GM12878 (cell line): ENCODE results near the gene SAMD7.

Source experiments
- CREB1 ChIP-seq: IDR thresholded peaks from 2 replicates; pipeline ENCODE4 v1.6.1; 2012; ENCODE audit warnings: low read depth, mild to moderate bottlenecking, inconsistent platforms
- CTCF ChIP-seq, 3 experiments: IDR thresholded peaks in 2 of 3; conservative IDR thresholded peaks in 1 of 3; 2 replicates each; pipeline ENCODE4 v1.5.1; 2011; ENCODE audit warnings: low read depth in 3 of 3, low read length in 3 of 3, mild to moderate bottlenecking in 3 of 3, control low read depth in 2 of 3, moderate library complexity in 2 of 3, inconsistent platforms in 1 of 3, mixed read lengths in 1 of 3; ENCODE audit not compliant: control insufficient read depth in 2 of 3, insufficient read depth in 1 of 3; ENCODE audit errors: extremely low read depth in 1 of 3
- EP300 ChIP-seq, 2 experiments: fragments of 150-350 bp in 1 of 2; IDR thresholded peaks; 2 replicates each; pipeline ENCODE4 v1.6.1; 2011 to 2012; ENCODE audit warnings: low read depth in 2 of 2, low read length in 2 of 2, borderline replicate concordance in 1 of 2, improper control_type of control experiment in 1 of 2, inconsistent platforms in 1 of 2; ENCODE audit not compliant: control insufficient read depth in 1 of 2
- HCFC1 ChIP-seq: fragments of 150-350 bp; IDR thresholded peaks from 2 replicates; pipeline ENCODE4 v1.6.1; 2014; ENCODE audit warnings: low read length
- HDGF ChIP-seq: fragments of 450-650 bp; IDR thresholded peaks from 2 replicates; pipeline ENCODE4 v1.6.1; 2016; ENCODE audit warnings: antibody characterized with exemption
- MEF2A ChIP-seq: IDR thresholded peaks from 2 replicates; pipeline ENCODE4 v1.6.1; 2011; ENCODE audit warnings: low read depth, mild to moderate bottlenecking, low read length, moderate library complexity; ENCODE audit not compliant: insufficient read depth
- POLR2AphosphoS5 ChIP-seq: IDR thresholded peaks from 2 replicates; pipeline ENCODE4 v1.6.1; 2011; ENCODE audit warnings: mild to moderate bottlenecking, low read length, inconsistent platforms
- RAD21 ChIP-seq: IDR thresholded peaks from 2 replicates; pipeline ENCODE4 v1.6.1; 2011; ENCODE audit warnings: mild to moderate bottlenecking, low read depth, low read length, moderate library complexity; ENCODE audit not compliant: insufficient read depth
- RAD51 ChIP-seq: fragments of 450-650 bp; IDR thresholded peaks from 2 replicates; pipeline ENCODE4 v1.6.1; 2016; ENCODE audit warnings: moderate library complexity, mild to moderate bottlenecking, inconsistent platforms
- SMAD1 ChIP-seq: fragments of 450-650 bp; IDR thresholded peaks from 2 replicates; pipeline ENCODE4 v1.6.1; 2018; ENCODE audit warnings: mild to moderate bottlenecking, low read depth; ENCODE audit not compliant: partially characterized antibody
- TCF12 ChIP-seq: IDR thresholded peaks from 2 replicates; pipeline ENCODE4 v1.6.1; 2011; ENCODE audit warnings: low read depth, mild to moderate bottlenecking, low read length
- YY1 ChIP-seq: IDR thresholded peaks from 2 replicates; pipeline ENCODE4 v1.6.1; 2011; ENCODE audit warnings: low read depth, mild to moderate bottlenecking, low read length
- ZZZ3 ChIP-seq: IDR thresholded peaks from 2 replicates; pipeline ENCODE4 v1.6.1; 2011; ENCODE audit warnings: low read depth; ENCODE audit not compliant: control insufficient read depth, insufficient read length

- no peak for TF ChIP-seq CTCF (IDR thresholded peaks at IDR 0.05 in 2 of 3, conservative IDR thresholded peaks at IDR 0.05 in 1 of 3; ENCODE audit: control insufficient read depth in 2 of 3, extremely low read depth in 1 of 3, insufficient read depth in 1 of 3, low read depth in 3 of 3, low read length in 3 of 3)
- TF ChIP-seq HCFC1 = no peak
- peak; percentile 96 for TF ChIP-seq MEF2A
- peak; percentile 81 to 95 for TF ChIP-seq EP300 (IDR thresholded peaks at IDR 0.05; ENCODE audit: borderline replicate concordance in 1 of 2, control insufficient read depth in 1 of 2, low read depth in 2 of 2, low read length in 2 of 2)
- no peak for TF ChIP-seq YY1
- no peak for TF ChIP-seq RAD21
- TF ChIP-seq TCF12 = peak; percentile 95
- no peak for TF ChIP-seq POLR2AphosphoS5
- TF ChIP-seq CREB1 = no peak
- peak; percentile 100 for TF ChIP-seq RAD51
- TF ChIP-seq ZZZ3 = no peak
- TF ChIP-seq HDGF = no peak
- TF ChIP-seq SMAD1 = peak; percentile 90
Measured at GRCh38 chr3:169940470-169941181, 29.3 kb downstream of the SAMD7 start.
